CD4-positive, alpha-beta T cell treated with Interleukin-17A for 4 hours (primary cell): Measurements from ENCODE around the gene BCAR3.
"Not testable (repeated sequence)": the region's sequence is repeated elsewhere in the genome, so short reads cannot be mapped to it uniquely, and the experiment has no call there.

Source experiments
- DNase-seq: peaks from one replicate; pipeline ENCODE4 v3.0.0-alpha.2; 2020; ENCODE audit warnings: mixed read lengths

The BCAR3 gene

DNA sequence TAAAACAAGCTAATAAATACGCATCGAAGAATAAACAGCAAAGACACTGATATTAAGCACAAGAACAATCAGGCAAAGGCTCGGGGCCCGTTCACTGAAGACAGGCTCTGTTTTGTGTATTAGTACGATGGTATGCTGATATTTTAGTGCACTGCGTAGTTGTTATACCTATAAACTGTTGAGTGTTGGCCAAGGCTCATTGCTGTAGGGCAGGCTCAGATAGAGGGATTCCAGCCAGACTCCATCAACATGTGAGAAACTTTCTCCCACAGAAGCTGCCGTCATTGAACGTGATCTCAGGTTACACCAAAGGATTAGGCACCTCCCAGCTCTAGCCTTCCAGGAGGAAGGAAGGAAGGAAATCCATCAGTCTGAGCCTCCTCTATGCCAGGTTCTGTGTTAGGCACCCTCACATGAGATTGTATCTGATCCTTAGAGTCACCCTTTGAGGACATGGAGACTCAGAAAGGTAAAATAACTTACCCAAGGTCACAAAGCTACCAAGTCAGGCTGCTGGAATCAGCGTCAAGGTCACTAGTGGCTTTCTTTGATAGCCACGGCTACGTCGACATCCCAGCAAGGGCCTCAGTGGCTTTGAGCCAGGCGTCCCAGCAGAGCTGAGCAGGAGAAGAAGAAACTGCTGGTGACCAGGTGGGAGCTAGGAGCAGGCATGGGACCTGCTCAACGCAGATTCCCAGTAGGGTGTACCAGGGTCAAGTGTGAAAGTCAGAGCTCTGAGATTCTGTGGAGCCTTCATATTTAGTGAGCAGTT is 14.8 kb downstream of the BCAR3 start:
- DNase-seq: no peak

DNA sequence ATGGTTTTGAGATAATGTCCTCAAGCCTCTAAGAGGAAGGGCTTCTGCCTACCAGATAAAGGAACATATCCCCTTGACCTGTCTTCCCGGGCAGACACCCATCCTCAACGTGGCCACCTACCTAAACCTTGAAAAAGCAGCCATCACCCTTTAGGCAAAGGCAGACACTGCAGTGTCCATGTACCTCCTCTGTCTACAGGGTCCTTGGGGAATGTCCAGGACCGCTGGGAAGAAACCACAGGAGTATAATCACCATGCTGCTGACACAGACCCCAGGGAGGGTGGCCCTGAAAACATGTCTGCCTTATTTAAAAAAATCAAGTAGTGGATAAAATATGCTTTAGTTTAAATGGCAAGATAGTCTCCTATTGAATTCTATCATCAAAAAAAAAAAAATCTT is 16.6 kb downstream of the BCAR3 start:
- DNase-seq: no peak

DNA sequence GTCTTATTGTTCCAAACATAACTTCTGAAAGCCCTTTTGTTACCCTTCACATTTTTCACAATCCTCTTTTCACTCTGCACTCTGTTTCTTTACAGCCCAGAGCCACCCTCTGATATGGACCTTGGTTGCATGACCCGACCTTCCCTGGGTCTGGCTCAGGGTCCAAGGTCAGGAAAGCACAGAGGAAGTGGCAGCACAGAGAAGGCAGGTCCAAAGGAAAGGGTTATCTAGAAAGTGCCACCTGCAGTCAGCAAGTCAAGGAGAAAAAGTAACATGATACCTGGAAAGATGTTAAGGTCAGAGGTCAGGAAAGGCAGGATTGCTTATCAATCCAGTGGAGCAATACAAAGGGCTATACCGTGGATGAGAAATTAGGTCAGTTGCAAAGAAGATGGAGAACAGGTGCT is 18.4 kb downstream of the BCAR3 start:
- no peak for DNase-seq

DNA sequence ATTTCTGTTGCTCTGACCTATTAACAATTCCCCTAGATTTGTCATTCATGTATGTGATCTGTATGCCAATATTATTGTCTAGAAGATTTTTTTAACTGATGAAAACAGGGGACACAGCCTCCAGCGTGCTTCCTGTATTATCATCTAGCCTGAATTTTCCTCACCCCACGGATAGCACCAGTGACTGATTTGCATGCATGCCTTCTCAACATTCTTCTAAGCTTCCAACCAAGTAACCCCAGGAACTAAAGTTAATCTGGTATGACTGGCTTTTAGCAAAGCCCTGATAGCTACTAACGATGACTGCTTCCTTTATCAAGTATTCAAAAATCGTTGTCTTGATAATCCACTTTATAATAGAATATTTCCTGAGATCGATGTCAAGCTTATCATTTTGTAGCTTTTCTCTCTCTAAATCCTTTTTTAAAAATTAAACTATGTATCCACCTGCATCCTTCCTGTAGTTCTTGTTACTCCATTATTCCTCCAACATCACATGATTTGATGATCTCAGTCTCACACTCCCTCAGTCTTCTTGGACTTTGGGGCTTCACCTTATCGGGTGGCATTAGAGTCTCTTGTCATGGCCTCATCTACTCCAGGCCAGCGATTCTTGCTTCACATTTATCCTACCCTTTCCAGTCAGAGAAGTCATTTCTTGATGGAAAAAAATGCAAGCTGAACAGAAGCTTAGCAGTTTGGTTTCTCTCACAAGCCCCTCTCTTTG is 19.0 kb downstream of the BCAR3 start:
- no peak for DNase-seq

DNA sequence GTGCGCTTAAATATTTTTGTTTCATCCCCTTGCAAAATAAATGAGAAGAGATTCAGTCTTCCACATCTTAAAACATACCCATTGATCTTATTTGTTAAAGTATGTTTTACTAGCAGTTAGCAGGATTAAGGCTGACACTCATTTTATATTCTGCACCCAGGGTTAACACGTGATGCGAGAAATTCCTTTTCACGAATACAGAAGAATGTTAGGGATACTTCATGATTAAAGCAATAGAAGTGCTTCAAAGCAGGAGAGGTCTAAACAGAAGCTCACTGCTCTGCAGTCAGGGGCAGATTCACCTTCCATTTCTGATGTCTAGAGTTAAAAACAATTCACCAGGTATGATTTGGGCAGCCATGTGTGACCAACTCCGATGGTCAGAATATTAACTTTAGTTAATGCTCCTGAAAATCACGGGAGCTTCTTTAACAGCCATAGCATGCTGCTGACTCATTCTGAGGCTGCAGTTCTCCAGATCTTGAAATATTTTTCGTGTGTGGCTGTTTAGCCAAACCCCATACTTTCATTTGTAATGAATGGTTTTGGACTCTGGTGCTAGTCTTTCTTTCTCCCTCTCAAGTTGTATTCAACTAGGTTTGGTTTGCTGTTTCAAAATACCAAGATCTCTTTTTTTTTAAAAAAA is 19.7 kb downstream of the BCAR3 start:
- DNase-seq: no peak

DNA sequence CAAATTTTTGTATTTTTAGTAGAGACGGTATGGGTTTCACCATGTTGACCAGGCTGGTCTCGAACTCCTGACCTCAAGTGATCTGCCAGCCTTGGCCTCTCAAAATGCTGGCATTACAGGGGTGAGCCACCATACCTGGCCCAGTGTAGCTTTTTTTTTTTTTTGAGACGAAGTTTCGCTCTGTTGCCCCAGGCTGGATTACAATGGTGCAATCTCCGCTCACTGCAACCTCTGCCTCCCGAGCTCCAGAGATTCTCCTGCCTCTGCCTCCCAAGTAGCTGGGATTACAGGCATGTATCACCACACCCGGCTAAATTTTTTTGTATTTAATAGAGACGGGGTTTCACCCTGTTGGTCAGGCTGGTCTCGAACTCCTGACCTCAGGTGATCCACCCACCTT is 20.3 kb downstream of the BCAR3 start:
- DNase-seq: not testable (repeated sequence)

DNA sequence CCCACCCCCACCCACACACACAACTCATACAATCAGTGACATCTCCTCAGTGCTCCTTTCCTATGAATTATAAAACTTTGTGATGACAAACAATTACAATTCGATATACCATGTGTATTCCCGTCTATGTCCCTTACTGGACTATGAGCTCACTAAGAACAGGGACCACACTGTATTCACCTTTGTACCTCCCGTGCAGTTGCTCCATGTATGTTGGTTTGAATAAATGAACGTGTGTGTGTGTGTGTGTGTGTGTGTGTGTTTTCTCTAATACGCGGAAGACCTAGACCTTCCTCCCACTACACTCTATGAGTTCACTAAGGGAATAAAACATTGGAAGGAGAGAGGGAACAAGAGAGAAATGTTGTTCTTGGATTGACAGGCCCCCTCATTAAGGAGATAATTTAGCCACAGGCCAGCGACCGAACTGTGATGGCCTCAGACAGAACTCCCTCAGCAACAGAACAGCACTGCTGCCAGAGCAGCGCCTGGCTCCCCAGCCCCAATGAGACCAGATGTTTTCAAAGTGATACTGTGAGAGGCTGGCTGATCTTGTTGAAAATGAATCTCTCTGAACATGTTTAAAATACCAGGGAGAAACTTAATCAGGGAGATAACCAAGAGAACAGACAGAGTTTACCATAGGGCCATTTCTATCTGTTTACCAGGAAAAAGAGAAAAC is 21.7 kb downstream of the BCAR3 start:
- DNase-seq: no peak

DNA sequence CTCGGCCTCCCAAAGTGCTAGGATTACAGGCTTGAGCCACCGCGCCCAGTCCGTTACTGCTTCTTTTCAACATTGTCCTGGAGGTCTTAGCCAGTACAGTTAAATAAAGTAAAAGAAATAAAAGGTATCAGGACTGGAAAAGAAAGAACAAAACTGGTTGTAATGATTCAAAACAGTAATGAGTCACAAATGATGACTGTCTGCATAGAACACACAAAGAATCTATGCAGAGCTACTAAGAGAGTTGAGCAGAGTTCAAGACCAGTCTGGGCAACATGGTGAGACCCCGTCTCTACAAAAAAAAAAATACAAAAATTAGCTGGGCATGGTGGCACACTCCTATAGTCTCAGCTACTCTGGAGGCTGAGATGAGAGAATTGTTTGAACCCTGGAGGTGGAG is 23.4 kb downstream of the BCAR3 start:
- DNase-seq: no peak

DNA sequence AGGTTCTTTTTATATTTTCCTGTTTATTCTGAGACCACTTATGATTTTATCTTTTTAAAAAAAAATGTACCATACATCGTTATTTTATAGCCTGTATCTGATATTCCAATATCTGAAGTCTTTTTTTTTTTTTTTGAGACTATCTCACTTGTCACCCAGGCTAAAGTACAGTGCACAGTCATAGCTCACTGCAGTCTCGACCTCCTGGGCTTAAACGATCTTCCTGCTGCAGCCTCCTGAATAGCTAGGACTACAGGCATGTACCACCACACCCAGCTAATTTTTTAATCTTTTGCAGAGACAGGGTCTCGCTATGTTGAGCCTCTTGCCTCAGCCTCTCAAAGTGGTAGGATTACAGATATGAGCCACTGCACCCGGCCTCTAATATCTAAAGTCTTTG is 25.1 kb downstream of the BCAR3 start:
- DNase-seq: no peak

DNA sequence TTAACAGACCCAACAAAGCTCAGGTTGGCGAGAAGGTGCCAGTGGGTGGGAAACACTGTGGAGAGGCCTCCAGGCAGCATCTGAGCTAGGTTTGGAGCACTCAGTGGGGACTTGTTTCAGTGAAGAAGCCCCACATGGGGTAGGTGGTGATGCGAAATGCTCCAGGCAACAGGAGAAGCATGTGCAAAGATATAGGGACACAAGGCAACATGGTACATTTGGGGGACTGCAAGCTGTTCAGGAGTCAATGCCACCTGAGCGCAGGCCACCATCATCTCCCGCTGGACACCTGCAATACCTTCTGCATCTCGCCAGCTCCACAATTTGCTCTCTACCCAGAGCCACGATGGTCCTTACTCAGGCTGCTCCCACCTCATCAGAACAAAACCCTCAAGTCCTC is 28.0 kb downstream of the BCAR3 start:
- DNase-seq: no peak

DNA sequence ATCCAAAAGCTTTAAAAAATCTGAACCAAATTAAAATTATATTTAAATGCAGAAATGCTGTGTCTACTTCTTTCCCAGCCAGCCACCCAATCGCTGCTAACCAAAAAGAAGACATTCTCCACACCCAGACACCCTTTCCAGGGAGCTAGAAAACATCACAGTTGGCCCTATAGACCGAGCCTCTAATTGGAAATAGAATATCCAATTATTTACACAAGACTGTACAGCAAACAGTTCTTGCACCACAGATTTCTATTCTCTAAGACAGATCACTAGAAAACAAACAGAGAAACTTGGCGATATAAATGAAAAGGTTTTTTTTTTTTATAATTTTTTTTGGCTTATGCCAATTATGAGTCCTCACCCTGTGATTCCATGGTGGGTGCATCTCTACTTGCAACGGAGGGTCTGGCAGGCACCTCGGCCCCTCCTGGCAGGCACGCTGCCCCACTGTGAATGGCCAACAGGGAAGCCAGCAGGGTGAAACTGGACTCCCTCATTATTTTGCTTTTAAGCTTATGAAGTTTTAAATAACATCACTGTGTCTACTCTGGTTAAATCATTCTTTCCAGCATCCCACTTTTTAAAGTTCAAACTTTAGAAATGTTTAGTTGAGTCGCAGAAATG is 29.2 kb downstream of the BCAR3 start:
- no peak for DNase-seq

DNA sequence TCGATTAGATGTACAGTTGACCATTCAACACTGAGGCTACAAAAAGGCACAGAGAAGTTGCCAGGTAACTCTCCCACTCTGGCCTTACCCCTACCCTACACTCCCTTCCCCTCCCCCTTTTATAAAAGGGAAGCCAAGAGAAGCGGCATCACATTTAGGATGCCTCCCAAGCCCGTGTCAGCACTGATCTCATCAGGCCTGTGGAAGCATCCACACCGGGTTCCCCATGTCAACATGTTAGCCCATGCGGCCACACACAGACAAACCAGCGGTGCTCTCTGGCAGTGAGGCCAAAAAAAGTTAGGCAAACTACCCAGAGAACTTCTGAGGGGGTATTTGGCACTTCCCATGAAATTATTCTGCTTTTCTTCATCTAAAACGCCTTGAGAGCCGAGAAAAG is 29.9 kb downstream of the BCAR3 start:
- no peak for DNase-seq

DNA sequence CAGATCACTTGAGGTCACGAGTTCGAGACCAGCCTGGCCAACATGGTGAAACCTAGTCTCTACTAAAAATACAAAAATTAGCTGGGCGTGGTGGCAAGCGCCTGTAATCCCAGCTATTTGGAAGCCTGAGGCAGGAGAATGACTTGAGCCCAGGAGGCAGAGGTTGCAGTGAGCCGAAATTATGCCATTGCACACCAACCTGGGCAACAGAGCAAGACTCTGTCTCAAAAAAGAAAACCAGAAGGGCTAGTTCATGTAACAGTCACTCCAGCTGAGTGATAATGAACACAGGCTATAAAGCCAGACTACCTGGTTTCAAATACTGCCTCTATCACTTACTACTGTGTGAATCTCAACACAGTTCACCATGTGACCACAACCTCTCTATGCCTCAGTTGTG is 31.5 kb downstream of the BCAR3 start:
- not testable (repeated sequence) for DNase-seq

DNA sequence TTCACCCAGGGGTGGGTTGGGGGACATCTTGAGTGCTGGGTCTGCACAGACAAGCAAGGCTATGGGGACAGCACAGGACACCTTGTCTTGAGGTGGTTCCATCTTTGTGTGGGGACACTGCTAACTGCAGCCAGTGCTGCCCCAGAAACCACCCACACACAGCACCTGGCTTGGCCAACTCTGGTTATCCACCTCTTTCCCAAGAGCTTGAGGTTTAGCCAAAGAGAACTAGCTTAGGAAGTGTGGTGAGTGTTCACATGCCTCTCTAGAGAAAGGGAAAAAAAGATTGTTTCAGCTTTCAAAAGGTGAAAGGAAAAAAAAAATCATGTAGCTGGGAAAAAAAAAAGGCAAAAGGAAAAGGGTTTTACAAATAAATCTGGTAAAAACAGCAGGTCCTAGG is 32.4 kb downstream of the BCAR3 start:
- no peak for DNase-seq

DNA sequence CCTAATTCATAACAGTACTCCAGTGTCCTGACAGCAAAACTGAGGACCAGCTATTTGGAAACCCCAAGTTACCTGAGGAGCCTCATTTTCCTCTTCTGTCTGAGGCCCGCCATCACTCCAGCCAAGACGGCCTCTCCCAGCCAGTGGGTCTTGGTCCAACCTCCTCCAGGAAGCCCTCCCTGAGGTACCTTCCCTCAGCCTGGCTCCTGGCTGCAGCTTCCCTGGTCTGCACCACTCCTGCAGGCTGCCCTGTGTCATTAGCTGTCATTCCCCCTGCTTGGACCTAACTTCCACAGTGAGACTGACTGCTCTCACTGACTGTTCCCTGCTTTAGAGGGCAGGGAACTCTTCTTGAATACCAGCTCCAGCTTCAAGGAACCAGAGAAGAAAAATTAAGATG is 33.0 kb downstream of the BCAR3 start:
- DNase-seq: no peak

DNA sequence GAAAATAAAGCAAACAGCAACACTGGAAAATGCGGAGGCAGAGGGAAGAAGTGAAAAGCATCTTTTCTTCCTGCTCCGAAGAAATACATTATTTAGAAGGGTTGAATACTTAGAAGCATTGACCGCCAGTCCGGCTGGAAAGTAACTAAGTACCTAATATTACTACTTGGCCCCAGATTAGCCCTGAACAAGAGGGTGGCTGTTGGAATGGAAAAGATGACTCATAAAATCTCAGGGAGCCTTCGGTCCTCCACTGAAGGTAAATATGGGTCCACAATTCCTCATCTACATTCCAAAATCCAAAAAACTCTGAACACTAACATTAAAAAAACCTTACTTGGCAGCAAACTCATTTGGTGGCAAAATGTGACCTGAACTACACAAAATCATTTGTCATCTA is 40.1 kb downstream of the BCAR3 start:
- no peak for DNase-seq

DNA sequence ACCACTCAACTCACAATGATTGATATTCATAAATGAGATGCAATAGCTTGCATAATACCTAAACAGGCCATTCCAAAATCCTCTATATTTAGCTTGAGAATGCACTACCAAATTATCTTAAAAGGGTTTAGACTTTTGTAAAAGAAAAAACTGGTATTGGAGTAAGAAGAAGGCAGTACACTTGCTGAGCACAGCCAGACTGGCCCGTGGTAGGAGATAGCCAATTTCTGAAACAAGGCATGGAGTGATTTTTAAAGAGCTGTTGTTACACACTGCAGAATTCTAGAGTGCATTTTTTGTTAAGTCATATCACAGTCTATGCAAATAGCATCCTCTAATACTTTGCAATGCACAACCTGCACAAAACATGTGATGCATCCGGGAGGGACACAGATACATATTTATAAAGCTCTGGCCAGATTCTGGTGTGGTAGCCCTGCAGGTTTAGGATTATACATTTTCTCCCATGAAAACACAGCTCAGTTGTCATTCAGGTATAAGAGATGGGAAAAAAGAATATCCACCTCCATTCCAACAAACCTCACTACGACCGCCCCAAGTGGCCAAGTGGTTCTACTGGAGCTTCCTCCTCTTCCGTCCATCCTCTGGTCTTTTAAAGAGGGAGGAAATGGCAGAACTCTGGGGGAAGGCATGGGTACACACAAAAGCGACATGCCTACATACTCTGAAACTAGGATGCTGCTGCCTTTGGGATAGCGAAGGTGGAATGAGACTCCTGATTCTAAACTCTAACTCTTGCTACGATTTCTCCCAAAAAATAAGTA is 40.8 kb downstream of the BCAR3 start:
- DNase-seq: no peak

DNA sequence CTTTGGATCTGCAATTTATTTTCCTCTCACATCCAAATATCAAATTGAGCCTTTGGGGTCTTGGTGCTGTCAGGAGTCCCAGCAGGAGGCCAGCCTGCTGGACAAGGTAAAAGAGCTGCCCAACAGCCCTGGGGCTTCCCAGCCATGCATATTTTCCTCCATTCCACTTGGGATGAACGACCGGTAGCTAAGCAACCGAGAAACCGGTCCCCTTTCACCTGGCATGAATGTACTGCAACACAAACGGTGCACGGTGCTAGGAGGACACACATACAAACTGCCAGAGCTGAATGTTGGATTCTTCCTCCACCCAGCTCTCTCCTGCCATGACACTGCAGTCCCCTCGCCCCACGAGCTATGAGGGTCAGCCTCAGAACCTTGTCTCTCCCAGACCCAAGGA is 42.7 kb downstream of the BCAR3 start:
- no peak for DNase-seq

DNA sequence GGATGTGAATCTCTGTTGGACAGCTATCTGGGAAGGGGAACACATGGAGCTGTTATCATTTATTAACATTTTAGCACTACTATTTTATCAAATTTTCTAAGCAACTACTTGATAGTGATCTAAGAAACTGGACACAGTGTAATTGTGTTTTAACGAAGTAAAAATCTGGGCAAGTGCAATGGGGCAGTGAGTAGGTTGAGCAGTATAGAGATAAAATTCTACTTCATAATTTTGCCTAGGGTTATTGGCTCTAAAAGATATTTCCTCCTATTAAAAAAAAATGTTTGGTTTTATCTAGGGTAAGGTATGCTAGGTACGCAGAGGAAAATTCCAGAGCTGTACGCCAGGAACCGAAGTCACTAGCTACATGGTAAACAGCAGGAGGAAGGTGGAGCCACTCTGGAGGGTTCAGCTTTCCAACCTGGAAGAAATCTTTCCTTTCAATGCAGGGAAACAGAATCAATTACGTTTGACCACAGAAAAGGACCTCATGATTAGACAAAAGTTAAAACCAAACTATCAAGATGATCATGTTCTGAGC is 43.3 kb downstream of the BCAR3 start:
- no peak for DNase-seq

DNA sequence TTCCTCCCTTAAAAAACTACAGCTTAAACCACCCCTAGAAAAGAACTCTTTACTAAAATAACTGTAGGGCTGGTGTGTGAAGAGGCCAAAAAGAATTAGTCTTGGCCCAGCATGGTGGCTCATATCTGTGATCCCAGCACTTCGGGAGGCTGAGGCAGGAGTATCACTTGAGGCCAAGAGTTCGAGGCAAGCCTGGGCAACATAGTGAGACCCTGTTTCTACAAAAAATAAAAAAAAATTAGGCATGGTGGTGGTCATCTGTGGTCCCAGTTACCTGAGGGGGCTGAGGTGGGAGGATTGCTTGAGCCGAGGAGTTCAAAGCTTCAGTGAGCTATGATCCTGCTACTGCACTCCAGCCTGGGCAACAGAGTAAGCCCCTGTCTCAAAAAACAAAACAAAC is 44.9 kb downstream of the BCAR3 start:
- no peak for DNase-seq

DNA sequence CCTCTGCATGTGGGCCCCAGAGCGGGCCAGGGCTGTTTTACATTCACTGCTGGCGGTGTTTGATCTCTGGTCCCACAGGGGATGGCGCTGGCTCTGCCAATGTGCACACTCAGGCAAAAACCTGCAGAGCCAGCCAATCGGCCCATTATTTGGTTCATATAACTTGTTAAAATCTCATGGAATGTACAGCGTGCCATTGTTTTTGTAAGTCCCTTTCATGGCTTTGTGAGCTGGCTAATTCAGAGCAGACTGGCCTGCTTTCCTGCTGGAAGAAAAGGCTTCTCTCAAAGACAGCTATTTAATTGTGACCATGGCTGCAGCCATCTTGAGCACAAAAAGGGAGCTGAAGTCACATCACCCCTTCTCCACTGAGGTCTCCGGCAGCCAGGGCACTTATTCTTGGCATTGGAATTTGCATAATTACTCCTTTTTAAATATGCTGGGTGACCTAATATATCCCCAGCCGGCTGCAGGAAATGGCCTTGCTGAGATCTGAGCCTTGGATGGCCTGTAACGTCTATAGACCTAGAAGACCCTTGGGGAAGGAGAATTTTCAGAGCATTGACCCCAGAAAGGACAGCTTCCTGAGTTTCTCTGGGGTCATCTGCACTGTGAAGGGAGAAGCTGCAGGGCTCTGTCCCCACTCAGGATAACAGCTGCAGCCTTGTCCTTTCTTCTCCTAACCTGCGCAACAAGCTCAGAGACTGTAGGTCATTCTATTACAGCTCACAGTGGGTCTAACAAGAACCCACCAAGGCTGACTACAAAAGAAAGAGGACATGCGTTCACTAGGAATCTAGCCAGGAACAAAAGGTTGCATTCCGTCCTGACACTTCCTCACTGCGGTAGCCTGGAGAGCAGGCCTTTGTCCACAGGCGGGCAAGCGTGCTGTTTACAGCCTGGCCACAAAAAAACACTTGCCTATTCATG is 45.8 kb downstream of the BCAR3 start:
- no peak for DNase-seq
